H1 (cell line): ENCODE measurements around the gene CHCHD6.

ENCODE experiments used
- CHD1 ChIP-seq: IDR thresholded peaks from 2 replicates; pipeline ENCODE4 v1.6.1; 2012; ENCODE audit warnings: low read depth, low read length, improper control_type of control experiment
- HDAC6 ChIP-seq: IDR thresholded peaks from one replicate; pipeline ENCODE4 v1.7.1; 2012; ENCODE audit warnings: low read depth, mild to moderate bottlenecking, inconsistent platforms, low read length, moderate library complexity
- POLR2A ChIP-seq, 2 experiments: IDR thresholded peaks; 1 replicate in 1 of 2; 2 replicates in 1 of 2; pipeline ENCODE4 v1.6.1; 2011; ENCODE audit warnings: low read depth in 2 of 2, low read length in 2 of 2, mild to moderate bottlenecking in 2 of 2; ENCODE audit errors: control extremely low read depth in 1 of 2
- TF ChIP-seq, protein P1 (sequence below), 3 experiments: IDR thresholded peaks; 1 replicate in 2 of 3; 2 replicates in 1 of 3; pipeline versions ENCODE4 v1.5.1 to v1.6.1; 2011; ENCODE audit warnings: low read length in 3 of 3, mild to moderate bottlenecking in 3 of 3, inconsistent platforms in 2 of 3, low read depth in 1 of 3, moderate library complexity in 1 of 3; ENCODE audit not compliant: insufficient read depth in 1 of 3; ENCODE audit errors: control extremely low read depth in 1 of 3

DNA sequence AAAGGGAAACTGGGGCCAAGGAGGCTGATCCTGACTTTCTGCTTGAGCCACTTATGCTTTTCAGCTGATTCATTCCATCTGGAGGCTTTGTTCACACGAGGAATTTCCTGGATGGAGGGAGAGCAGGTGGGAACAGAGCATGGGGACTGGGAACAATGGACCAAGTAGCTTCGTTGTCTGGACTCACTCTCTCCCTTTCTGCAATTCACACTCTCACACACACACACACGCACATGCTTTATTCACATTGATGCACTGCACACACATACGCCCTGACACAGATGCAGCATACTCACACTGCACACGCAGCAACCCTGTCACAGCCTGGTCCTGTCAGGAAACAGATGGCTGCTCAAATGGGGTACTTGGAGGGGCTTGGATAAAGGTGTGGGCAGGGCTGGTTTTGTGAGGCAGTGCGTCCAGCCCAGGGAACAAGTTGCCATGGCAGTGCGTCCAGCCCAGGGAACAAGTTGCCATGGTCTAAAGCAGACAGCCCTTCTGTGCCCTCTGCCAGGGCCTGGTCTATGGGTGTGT lies 19.8 kb upstream of the CHCHD6 start:
- TF ChIP-seq POLR2A (IDR thresholded peaks at IDR 0.05; ENCODE audit: control extremely low read depth in 1 of 2, low read depth in 2 of 2, low read length in 2 of 2) (no peak), HDAC6 (no peak), CHD1 (no peak)
- TF ChIP-seq, protein P1, sequence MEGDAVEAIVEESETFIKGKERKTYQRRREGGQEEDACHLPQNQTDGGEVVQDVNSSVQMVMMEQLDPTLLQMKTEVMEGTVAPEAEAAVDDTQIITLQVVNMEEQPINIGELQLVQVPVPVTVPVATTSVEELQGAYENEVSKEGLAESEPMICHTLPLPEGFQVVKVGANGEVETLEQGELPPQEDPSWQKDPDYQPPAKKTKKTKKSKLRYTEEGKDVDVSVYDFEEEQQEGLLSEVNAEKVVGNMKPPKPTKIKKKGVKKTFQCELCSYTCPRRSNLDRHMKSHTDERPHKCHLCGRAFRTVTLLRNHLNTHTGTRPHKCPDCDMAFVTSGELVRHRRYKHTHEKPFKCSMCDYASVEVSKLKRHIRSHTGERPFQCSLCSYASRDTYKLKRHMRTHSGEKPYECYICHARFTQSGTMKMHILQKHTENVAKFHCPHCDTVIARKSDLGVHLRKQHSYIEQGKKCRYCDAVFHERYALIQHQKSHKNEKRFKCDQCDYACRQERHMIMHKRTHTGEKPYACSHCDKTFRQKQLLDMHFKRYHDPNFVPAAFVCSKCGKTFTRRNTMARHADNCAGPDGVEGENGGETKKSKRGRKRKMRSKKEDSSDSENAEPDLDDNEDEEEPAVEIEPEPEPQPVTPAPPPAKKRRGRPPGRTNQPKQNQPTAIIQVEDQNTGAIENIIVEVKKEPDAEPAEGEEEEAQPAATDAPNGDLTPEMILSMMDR (IDR thresholded peaks at IDR 0.05; ENCODE audit: control extremely low read depth in 1 of 3, insufficient read depth in 1 of 3, low read depth in 1 of 3, low read length in 3 of 3) = no peak
